Activated naive CD8-positive, alpha-beta T cell treated with anti-CD3 and anti-CD28 coated beads, Interleukin-2, amount 50 U/mL, for 24 hours (primary cell): Measurements from ENCODE around the gene ABCA13.

ENCODE experiments used
- ATAC-seq: fragments of 150-1000 bp; cut with Tn5 transposase; one replicate; pipeline ENCODE4 v1.10.0; 2021
- DNase-seq: peaks from one replicate; pipeline ENCODE4 v3.0.0; 2021
- H3K27ac Mint-ChIP-seq: one replicate; pipeline ENCODE4 v1.8.0; 2021; ENCODE audit warnings: mild to moderate bottlenecking, mixed read lengths
- H3K27me3 Mint-ChIP-seq: one replicate; pipeline ENCODE4 v1.8.0; 2021; ENCODE audit warnings: mixed read lengths
- H3K36me3 Mint-ChIP-seq: one replicate; pipeline ENCODE4 v1.8.0; 2021; ENCODE audit warnings: low read depth, mixed read lengths
- H3K4me1 Mint-ChIP-seq: one replicate; pipeline ENCODE4 v1.8.0; 2021; ENCODE audit warnings: mixed read lengths
- H3K4me3 Mint-ChIP-seq: one replicate; pipeline ENCODE4 v1.8.0; 2021; ENCODE audit warnings: mild to moderate bottlenecking, moderate library complexity, mixed read lengths
- H3K9me3 Mint-ChIP-seq: one replicate; pipeline ENCODE4 v1.8.0; 2021; ENCODE audit warnings: mixed read lengths

ABCA13 gene

GRCh38 chr7:48242846-48243245 lies 71.6 kb downstream of the ABCA13 start:
- ATAC-seq: no peak
- no peaks in the 10 kb centered on the region for H3K9me3 Mint-ChIP-seq

GRCh38 chr7:48244864-48245271 lies 73.6 kb downstream of the ABCA13 start:
- H3K4me1 Mint-ChIP-seq: no peaks in the 10 kb centered on the region
- DNase-seq (no peak), ATAC-seq (no peak)
- H3K27ac Mint-ChIP-seq: no peak overlapping the region
- H3K27me3 Mint-ChIP-seq: peaks cover 12% of the 10 kb centered on the region
- no peaks in the 10 kb centered on the region for H3K9me3 Mint-ChIP-seq
- H3K4me3 Mint-ChIP-seq: no peak overlapping the region
- H3K36me3 Mint-ChIP-seq: no peaks in the 10 kb centered on the region

More at GRCh38 chr7:48242846-48243245, 71.6 kb downstream of the ABCA13 start:
- Mint-ChIP-seq H3K27me3 (peaks cover 12% of the 10 kb centered on the region), H3K27ac (no peak overlapping the region), H3K36me3 (no peaks in the 10 kb centered on the region), H3K4me1 (no peaks in the 10 kb centered on the region), H3K4me3 (no peak overlapping the region)
- DNase-seq: no peak

- Mint-ChIP-seq H3K36me3 (no peaks in the 10 kb centered on the region), H3K4me1 (no peaks in the 10 kb centered on the region), H3K4me3 (no peak overlapping the region), H3K27ac (no peak overlapping the region), H3K9me3 (no peaks in the 10 kb centered on the region), H3K27me3 (peaks cover 12% of the 10 kb centered on the region)
- no peak for ATAC-seq
- DNase-seq: no peak
Observed at GRCh38 chr7:48245751-48246472, 74.7 kb downstream of the ABCA13 start.

GRCh38 chr7:48249166-48249565 lies 77.9 kb downstream of the ABCA13 start:
- H3K4me3 Mint-ChIP-seq: no peak overlapping the region
- ATAC-seq (no peak), DNase-seq (no peak)
- H3K4me1 Mint-ChIP-seq: peaks cover 7% of the 10 kb centered on the region
- H3K36me3 Mint-ChIP-seq: no peaks in the 10 kb centered on the region
- H3K27me3 Mint-ChIP-seq: peaks cover 3% of the 10 kb centered on the region
- H3K27ac Mint-ChIP-seq: no peak overlapping the region
- no peaks in the 10 kb centered on the region for H3K9me3 Mint-ChIP-seq

GRCh38 chr7:48250441-48250951 lies 79.2 kb downstream of the ABCA13 start:
- Mint-ChIP-seq H3K9me3 (no peaks in the 10 kb centered on the region), H3K27me3 (no peaks in the 10 kb centered on the region), H3K27ac (no peak overlapping the region), H3K4me1 (peaks cover 11% of the 10 kb centered on the region), H3K36me3 (no peaks in the 10 kb centered on the region), H3K4me3 (no peak overlapping the region)
- DNase-seq (no peak), ATAC-seq (no peak)

DNA sequence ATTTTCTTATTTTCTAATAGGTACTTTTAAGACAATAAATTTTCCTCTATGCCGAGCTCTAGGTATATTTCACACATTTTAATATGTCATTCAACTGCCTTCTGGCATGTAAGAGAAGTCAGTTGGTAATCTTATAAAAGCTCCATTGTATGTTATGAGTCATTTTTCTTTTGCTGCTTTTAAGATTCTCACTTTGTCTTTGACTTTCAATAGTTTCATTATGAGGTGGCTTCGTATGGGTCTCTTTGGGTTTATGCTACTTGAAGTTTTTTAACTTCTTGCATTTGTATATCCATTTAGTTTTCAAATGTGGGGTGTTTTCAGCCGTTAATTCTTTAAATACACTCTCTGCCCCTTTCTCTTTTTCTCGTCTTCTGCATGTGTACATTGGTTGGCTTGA lies 80.5 kb downstream of the ABCA13 start:
- DNase-seq (no peak), ATAC-seq (peak; percentile 31)
- Mint-ChIP-seq H3K4me1 (peaks cover 11% of the 10 kb centered on the region), H3K9me3 (no peaks in the 10 kb centered on the region), H3K27ac (no peak overlapping the region), H3K4me3 (no peak overlapping the region), H3K27me3 (no peaks in the 10 kb centered on the region), H3K36me3 (no peaks in the 10 kb centered on the region)

- no peak for DNase-seq
- H3K4me1 Mint-ChIP-seq: peaks cover 11% of the 10 kb centered on the region
- H3K36me3 Mint-ChIP-seq: no peaks in the 10 kb centered on the region
- no peak for ATAC-seq
- H3K27ac Mint-ChIP-seq: no peak overlapping the region
- no peak overlapping the region for H3K4me3 Mint-ChIP-seq
- peaks cover 5% of the 10 kb centered on the region for H3K27me3 Mint-ChIP-seq
- no peaks in the 10 kb centered on the region for H3K9me3 Mint-ChIP-seq
Observed at GRCh38 chr7:48252995-48253394, 81.7 kb downstream of the ABCA13 start.

GRCh38 chr7:48255046-48255445 lies 83.8 kb downstream of the ABCA13 start:
- no peaks in the 10 kb centered on the region for H3K36me3 Mint-ChIP-seq
- peak; percentile 75 for ATAC-seq
- H3K27me3 Mint-ChIP-seq: peaks cover 5% of the 10 kb centered on the region
- H3K4me1 Mint-ChIP-seq: peaks cover 11% of the 10 kb centered on the region
- no peaks in the 10 kb centered on the region for H3K9me3 Mint-ChIP-seq
- no peak overlapping the region for H3K4me3 Mint-ChIP-seq
- no peak overlapping the region for H3K27ac Mint-ChIP-seq
- no peak for DNase-seq

DNA sequence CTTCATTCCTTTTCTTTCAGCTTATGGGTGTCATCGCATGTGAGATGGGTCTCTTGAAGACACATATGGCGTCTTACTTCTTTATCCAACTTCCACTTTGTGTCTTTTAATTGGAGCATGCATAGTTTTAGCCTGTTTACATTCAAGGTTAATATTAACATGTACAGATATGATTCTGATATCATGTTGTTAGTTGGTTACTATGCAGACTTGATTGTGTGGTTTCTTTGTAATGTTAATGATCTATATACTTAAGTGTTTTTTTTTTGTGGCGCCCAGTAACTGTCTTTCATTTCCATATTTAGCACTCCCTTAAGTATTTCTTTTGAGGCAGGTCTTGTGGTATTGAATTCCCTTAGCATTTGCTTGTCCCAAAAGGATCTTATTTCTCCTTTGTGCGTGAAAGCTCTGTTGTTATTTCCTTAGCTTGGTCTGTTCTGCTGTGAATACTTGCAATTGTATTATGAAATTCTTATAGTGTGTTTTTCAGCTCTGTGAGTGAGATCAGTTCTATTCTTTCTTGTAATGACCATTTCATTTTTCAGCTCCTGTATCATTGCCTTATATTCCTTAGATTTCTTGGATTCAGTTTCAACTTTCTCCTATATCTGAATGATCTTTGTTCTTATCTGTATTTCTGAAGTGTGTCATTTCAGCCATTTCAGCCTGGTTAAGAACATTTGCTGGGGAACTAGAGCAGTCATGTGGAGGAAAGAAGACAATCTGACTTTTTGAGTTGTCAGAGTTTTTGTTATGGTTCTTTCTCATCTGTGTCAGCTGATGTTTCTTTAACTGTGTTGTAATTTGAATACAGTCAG lies 88.4 kb downstream of the ABCA13 start:
- Mint-ChIP-seq H3K36me3 (no peaks in the 10 kb centered on the region), H3K27me3 (peaks cover 5% of the 10 kb centered on the region), H3K4me1 (peaks cover 3% of the 10 kb centered on the region), H3K27ac (no peak overlapping the region), H3K9me3 (no peaks in the 10 kb centered on the region), H3K4me3 (no peak overlapping the region)
- ATAC-seq (no peak), DNase-seq (no peak)

- H3K36me3 Mint-ChIP-seq: no peaks in the 10 kb centered on the region
- no peak overlapping the region for H3K4me3 Mint-ChIP-seq
- H3K27ac Mint-ChIP-seq: no peak overlapping the region
- ATAC-seq (no peak), DNase-seq (no peak)
- H3K9me3 Mint-ChIP-seq: no peaks in the 10 kb centered on the region
- H3K27me3 Mint-ChIP-seq: peaks cover 8% of the 10 kb centered on the region
- H3K4me1 Mint-ChIP-seq: no peaks in the 10 kb centered on the region
Observed at GRCh38 chr7:48261696-48262095, 90.4 kb downstream of the ABCA13 start.

DNA sequence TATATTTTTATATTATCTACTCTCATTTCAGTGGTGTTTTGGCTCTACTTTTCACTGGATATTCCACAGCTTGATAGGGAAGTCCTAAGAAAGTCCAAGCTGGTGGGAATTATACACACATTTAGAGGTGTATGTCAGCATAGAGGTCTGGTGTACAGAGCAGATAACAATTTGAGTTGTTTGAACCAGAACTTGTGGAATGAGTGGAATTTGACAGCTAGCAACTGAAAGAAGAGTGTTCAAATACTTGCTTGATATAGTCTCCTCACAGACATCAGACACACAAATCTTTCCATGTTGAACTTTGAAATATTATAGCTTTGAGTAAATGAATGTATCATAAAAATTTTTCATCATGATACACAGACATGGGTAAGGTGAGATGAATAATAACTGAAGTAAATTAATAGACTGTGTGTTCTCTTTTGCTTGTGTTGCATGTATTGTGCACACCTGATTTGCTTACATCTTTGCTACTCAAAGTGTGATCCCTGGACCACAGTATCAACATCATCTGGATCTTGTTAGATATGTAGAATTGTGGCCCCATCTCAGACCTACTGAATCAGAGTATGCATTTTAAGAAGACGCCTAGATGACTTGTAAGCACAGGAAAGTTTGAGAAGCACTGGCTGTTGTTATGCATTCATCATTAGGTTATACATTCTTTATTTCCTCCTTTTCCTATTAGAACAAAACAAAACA lies 91.5 kb downstream of the ABCA13 start:
- no peaks in the 10 kb centered on the region for H3K4me1 Mint-ChIP-seq
- DNase-seq: no peak
- H3K9me3 Mint-ChIP-seq: no peaks in the 10 kb centered on the region
- no peaks in the 10 kb centered on the region for H3K36me3 Mint-ChIP-seq
- no peak overlapping the region for H3K4me3 Mint-ChIP-seq
- no peak for ATAC-seq
- peaks cover 5% of the 10 kb centered on the region for H3K27me3 Mint-ChIP-seq
- H3K27ac Mint-ChIP-seq: no peak overlapping the region

- Mint-ChIP-seq H3K27ac (no peak overlapping the region), H3K27me3 (peaks cover 6% of the 10 kb centered on the region), H3K4me3 (no peak overlapping the region), H3K36me3 (no peaks in the 10 kb centered on the region), H3K9me3 (no peaks in the 10 kb centered on the region), H3K4me1 (no peaks in the 10 kb centered on the region)
- no peak for DNase-seq
- no peak for ATAC-seq
Observed at GRCh38 chr7:48263311-48263650, 92.0 kb downstream of the ABCA13 start.

GRCh38 chr7:48269066-48269465 lies 97.8 kb downstream of the ABCA13 start:
- DNase-seq: no peak
- no peak overlapping the region for H3K4me3 Mint-ChIP-seq
- no peak overlapping the region for H3K27ac Mint-ChIP-seq
- peaks cover 18% of the 10 kb centered on the region for H3K27me3 Mint-ChIP-seq
- no peak for ATAC-seq
- no peaks in the 10 kb centered on the region for H3K4me1 Mint-ChIP-seq
- no peaks in the 10 kb centered on the region for H3K9me3 Mint-ChIP-seq
- H3K36me3 Mint-ChIP-seq: no peaks in the 10 kb centered on the region

- H3K4me3 Mint-ChIP-seq: no peak overlapping the region
- peaks cover 5% of the 10 kb centered on the region for H3K27me3 Mint-ChIP-seq
- ATAC-seq (no peak), DNase-seq (no peak)
- no peak overlapping the region for H3K27ac Mint-ChIP-seq
- H3K9me3 Mint-ChIP-seq: no peaks in the 10 kb centered on the region
- no peaks in the 10 kb centered on the region for H3K36me3 Mint-ChIP-seq
- peaks cover 3% of the 10 kb centered on the region for H3K4me1 Mint-ChIP-seq
Observed at GRCh38 chr7:48274662-48275061, 103.4 kb downstream of the ABCA13 start.

- Mint-ChIP-seq H3K36me3 (no peaks in the 10 kb centered on the region), H3K9me3 (no peaks in the 10 kb centered on the region), H3K27me3 (peaks cover 6% of the 10 kb centered on the region), H3K4me3 (no peak overlapping the region), H3K27ac (no peak overlapping the region), H3K4me1 (peaks cover 8% of the 10 kb centered on the region)
- ATAC-seq (no peak), DNase-seq (no peak)
Observed at GRCh38 chr7:48279420-48279819, 108.2 kb downstream of the ABCA13 start.
